IMR-90 (cell line): Measurements from ENCODE around the gene FFAR1.

Experiments
- BHLHE40 ChIP-seq: fragments of 150-350 bp; IDR thresholded peaks from 2 replicates; pipeline ENCODE4 v1.6.1; 2016; ENCODE audit warnings: mild to moderate bottlenecking, low read depth, low read length
- CHD1 ChIP-seq: IDR thresholded peaks from 2 replicates; pipeline ENCODE4 v1.6.1; 2012; ENCODE audit warnings: low read depth, low read length, improper control_type of control experiment
- FOS ChIP-seq: fragments of 150-350 bp; IDR thresholded peaks from 2 replicates; pipeline ENCODE4 v1.6.1; 2016; ENCODE audit warnings: low read depth, low read length
- MAFK ChIP-seq: IDR thresholded peaks from 2 replicates; pipeline ENCODE4 v1.6.1; 2012; ENCODE audit warnings: low read depth, low read length, improper control_type of control experiment
- MXI1 ChIP-seq: IDR thresholded peaks from 2 replicates; pipeline ENCODE4 v1.6.1; 2012; ENCODE audit warnings: low read depth, mild to moderate bottlenecking, low read length, moderate library complexity, borderline replicate concordance
- NFE2L2 ChIP-seq: fragments of 150-350 bp; IDR thresholded peaks from 2 replicates; pipeline ENCODE4 v1.6.1; 2016; ENCODE audit warnings: low read depth, mild to moderate bottlenecking, low read length
- POLR2A ChIP-seq: IDR thresholded peaks from 2 replicates; pipeline ENCODE4 v1.6.1; 2012; ENCODE audit warnings: mild to moderate bottlenecking, low read depth, low read length
- RAD21 ChIP-seq: IDR thresholded peaks from 2 replicates; pipeline ENCODE4 v1.6.1; 2012; ENCODE audit warnings: low read length, improper control_type of control experiment
- RCOR1 ChIP-seq: IDR thresholded peaks from 2 replicates; pipeline ENCODE4 v1.6.1; 2012; ENCODE audit warnings: mild to moderate bottlenecking, low read length, improper control_type of control experiment; ENCODE audit not compliant: insufficient replicate concordance
- RFX5 ChIP-seq: IDR thresholded peaks from 2 replicates; pipeline ENCODE4 v1.8.0; 2012; ENCODE audit warnings: low read depth, mild to moderate bottlenecking, low read length, moderate library complexity
- SMC3 ChIP-seq: fragments of 150-350 bp; IDR thresholded peaks from 2 replicates; pipeline ENCODE4 v1.6.1; 2016; ENCODE audit warnings: low read depth, mild to moderate bottlenecking, antibody characterized with exemption, low read length, moderate library complexity
- TF ChIP-seq, protein P1 (sequence below): conservative IDR thresholded peaks from 2 replicates; pipeline ENCODE4 v1.5.1; 2012; ENCODE audit warnings: mild to moderate bottlenecking, low read depth, low read length, improper control_type of control experiment
- TF ChIP-seq, protein P2 (sequence below): fragments of 150-350 bp; IDR thresholded peaks from 2 replicates; pipeline ENCODE4 v1.6.1; 2016; ENCODE audit warnings: low read depth, mild to moderate bottlenecking, low read length, moderate library complexity, borderline replicate concordance
- TF ChIP-seq, protein P3 (sequence below): fragments of 150-350 bp; IDR thresholded peaks from 2 replicates; pipeline ENCODE4 v1.6.1; 2017; ENCODE audit warnings: mild to moderate bottlenecking, antibody characterized with exemption, low read length, low read depth

DNA sequence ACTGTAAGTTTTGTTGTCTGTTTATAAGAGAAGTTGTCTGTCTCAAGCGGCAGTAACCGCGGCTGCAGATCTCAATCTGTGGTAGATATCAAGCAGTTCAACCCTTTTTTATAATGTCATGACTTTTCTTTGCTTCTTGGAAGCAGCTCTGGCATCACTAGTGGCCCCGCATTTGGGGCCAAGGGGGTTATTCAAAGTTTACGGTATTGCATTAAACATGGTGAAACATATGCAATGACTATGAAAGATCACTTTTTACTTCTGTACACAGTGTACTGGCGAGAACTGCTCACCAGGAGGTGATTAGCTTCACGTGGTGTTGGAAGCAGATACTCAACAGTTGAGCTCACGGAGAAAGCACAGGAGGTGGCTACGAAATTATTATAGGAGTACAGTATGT lies 5.9 kb downstream of the FFAR1 start:
- TF ChIP-seq MAFK = no peak
- no peak for TF ChIP-seq POLR2A
- TF ChIP-seq, protein P1, sequence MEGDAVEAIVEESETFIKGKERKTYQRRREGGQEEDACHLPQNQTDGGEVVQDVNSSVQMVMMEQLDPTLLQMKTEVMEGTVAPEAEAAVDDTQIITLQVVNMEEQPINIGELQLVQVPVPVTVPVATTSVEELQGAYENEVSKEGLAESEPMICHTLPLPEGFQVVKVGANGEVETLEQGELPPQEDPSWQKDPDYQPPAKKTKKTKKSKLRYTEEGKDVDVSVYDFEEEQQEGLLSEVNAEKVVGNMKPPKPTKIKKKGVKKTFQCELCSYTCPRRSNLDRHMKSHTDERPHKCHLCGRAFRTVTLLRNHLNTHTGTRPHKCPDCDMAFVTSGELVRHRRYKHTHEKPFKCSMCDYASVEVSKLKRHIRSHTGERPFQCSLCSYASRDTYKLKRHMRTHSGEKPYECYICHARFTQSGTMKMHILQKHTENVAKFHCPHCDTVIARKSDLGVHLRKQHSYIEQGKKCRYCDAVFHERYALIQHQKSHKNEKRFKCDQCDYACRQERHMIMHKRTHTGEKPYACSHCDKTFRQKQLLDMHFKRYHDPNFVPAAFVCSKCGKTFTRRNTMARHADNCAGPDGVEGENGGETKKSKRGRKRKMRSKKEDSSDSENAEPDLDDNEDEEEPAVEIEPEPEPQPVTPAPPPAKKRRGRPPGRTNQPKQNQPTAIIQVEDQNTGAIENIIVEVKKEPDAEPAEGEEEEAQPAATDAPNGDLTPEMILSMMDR = no peak
- no peak for TF ChIP-seq FOS
- TF ChIP-seq BHLHE40 = no peak
- TF ChIP-seq NFE2L2 = no peak
- TF ChIP-seq RFX5 = no peak
- no peak for TF ChIP-seq RAD21
- TF ChIP-seq CHD1 = no peak
- no peak for TF ChIP-seq RCOR1
- TF ChIP-seq, protein P2, sequence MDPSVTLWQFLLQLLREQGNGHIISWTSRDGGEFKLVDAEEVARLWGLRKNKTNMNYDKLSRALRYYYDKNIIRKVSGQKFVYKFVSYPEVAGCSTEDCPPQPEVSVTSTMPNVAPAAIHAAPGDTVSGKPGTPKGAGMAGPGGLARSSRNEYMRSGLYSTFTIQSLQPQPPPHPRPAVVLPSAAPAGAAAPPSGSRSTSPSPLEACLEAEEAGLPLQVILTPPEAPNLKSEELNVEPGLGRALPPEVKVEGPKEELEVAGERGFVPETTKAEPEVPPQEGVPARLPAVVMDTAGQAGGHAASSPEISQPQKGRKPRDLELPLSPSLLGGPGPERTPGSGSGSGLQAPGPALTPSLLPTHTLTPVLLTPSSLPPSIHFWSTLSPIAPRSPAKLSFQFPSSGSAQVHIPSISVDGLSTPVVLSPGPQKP = no peak
- TF ChIP-seq, protein P3, sequence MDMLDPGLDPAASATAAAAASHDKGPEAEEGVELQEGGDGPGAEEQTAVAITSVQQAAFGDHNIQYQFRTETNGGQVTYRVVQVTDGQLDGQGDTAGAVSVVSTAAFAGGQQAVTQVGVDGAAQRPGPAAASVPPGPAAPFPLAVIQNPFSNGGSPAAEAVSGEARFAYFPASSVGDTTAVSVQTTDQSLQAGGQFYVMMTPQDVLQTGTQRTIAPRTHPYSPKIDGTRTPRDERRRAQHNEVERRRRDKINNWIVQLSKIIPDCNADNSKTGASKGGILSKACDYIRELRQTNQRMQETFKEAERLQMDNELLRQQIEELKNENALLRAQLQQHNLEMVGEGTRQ = no peak
- no peak for TF ChIP-seq SMC3
- TF ChIP-seq MXI1 = no peak
